ENCODE results near the gene ACO2.

GRCh38 chr22:41542224-41542623, 73.3 kb downstream of the ACO2 start:
- TF ChIP-seq CTCF (conservative IDR thresholded peaks at IDR 0.05) (no peak), ZFX (IDR thresholded peaks at IDR 0.05) (no peak)

Data from C4-2B (cell line).